Measurements from ENCODE around the gene VIT.

VIT gene

DNA sequence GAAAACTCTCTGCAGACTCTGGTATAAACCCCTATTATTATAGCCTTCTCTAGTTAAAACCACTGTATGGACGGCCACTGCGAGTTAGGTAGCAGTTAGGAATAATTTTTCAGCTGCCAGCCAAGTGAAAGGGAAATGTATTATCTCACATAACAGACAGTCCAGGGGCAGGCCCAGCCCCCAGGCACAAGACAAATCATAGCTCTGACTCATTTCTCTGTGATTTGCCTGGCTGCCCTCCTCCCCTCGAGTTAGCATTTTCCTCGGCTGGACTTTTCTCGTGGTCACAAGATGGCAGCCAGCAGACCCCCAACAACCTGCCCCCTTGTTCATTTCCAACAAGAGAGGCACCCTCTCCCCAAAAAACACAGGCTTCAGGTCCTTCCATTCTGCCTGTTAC, 10.5 kb downstream of the VIT start:
- DNase-seq (ENCODE audit: low read depth): no peak
- no peak overlapping the region for H3K4me3 ChIP-seq (ENCODE audit: control insufficient read depth, low read depth, low read length)
- TF ChIP-seq, protein P1, sequence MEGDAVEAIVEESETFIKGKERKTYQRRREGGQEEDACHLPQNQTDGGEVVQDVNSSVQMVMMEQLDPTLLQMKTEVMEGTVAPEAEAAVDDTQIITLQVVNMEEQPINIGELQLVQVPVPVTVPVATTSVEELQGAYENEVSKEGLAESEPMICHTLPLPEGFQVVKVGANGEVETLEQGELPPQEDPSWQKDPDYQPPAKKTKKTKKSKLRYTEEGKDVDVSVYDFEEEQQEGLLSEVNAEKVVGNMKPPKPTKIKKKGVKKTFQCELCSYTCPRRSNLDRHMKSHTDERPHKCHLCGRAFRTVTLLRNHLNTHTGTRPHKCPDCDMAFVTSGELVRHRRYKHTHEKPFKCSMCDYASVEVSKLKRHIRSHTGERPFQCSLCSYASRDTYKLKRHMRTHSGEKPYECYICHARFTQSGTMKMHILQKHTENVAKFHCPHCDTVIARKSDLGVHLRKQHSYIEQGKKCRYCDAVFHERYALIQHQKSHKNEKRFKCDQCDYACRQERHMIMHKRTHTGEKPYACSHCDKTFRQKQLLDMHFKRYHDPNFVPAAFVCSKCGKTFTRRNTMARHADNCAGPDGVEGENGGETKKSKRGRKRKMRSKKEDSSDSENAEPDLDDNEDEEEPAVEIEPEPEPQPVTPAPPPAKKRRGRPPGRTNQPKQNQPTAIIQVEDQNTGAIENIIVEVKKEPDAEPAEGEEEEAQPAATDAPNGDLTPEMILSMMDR (IDR thresholded peaks at IDR 0.05; ENCODE audit: control insufficient read depth, insufficient read depth, low read depth, low read length, missing control alignments): no peak

DNA sequence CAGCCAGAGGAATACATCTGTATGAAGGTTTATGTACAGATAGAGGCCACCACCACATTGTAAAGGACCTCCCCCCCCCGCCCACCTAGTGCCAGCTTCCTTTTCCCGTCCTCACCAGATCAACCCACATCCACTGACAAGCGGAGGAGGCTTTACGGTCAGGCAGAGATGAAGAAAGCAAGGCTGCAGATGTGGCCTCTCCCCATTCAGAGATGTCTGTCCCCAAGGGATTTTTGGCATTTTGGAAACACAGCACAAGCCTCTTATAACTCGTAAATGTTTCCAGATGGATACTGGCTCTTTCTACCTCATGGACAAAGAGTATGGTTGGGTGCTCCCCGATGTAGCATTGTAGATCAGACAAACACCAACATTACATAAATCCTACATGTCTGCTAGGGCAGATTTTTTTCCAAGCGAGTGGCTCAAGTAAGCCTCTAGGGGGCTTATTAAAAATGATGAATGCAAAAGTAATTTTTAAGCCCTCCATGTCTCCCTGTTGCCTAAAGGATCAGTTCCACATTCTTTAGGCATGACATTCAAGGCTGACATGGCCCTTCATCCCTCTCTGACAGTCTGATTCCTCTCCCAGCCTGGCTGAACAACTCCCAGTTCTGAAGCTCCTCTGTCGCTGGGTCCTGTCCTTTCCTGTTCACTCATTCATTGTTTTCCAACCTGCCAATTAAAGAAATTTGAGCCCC, 11.7 kb downstream of the VIT start:
- TF ChIP-seq, protein P1 (IDR thresholded peaks at IDR 0.05; ENCODE audit: control insufficient read depth, insufficient read depth, low read depth, low read length, missing control alignments): peak; percentile 28
- H3K4me3 ChIP-seq (ENCODE audit: control insufficient read depth, low read depth, low read length): no peak overlapping the region
- no peak for DNase-seq (ENCODE audit: low read depth)

DNA sequence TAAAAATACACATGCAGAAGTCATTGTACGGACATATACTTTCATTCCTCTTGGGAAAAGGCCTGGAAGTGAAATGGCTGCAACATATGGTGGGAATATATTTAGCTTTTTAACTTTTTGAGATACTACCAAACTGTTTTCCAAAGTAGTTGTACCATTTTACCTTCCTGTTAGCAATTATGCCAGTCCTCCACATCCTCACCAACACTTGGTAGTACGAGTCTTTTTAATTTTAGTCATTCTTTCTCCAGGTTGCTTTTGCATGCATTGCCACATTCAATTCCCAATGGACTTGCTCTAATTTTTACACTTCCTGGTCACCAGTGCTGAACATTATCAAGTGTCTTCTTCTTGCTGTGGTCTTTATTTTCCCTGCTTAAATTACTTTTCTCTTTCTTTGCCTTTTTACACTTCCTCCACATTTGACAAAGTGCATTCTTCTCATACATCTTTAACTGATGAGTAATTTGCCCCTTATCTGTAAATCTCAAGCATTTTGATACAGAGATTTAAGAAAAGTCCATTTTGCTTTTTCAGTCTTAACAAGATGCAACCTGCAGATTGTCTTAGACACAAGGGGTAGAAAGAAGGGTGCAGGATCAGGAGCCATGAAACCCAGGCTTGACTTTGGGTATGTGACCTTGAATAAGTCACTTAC, 14.5 kb downstream of the VIT start:
- TF ChIP-seq, protein P1 (IDR thresholded peaks at IDR 0.05; ENCODE audit: control insufficient read depth, insufficient read depth, low read depth, low read length, missing control alignments): no peak
- DNase-seq (ENCODE audit: low read depth): no peak
- H3K4me3 ChIP-seq (ENCODE audit: control insufficient read depth, low read depth, low read length): no peak overlapping the region

DNA sequence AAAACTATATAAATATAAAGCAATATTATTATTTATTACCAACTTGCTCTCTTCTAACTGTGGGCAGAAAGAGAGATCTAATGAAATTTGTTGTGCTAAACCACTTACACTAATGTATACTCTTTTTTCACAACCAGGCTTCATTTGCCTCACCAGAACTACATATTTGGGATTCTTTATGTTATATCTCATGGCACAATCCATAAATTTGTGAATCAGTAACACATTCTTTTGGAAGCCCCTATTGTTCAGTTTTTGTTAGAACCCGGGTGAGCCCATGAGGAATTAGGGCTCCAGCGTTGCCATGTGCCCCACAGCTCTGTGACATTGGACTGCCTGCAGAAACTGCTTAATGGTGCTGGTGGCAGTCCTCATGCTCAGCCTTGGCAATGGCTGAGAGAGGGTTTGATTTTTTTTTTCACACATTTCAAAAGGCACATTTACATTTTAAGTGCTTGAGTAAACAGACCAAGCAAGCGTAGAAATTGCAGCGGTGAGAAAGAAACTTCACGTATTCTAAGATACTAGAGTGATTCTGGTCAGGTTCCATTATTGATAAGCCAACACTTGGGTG, 15.3 kb downstream of the VIT start:
- TF ChIP-seq, protein P1 (IDR thresholded peaks at IDR 0.05; ENCODE audit: control insufficient read depth, insufficient read depth, low read depth, low read length, missing control alignments): no peak
- DNase-seq (ENCODE audit: low read depth): no peak
- no peak overlapping the region for H3K4me3 ChIP-seq (ENCODE audit: control insufficient read depth, low read depth, low read length)

DNA sequence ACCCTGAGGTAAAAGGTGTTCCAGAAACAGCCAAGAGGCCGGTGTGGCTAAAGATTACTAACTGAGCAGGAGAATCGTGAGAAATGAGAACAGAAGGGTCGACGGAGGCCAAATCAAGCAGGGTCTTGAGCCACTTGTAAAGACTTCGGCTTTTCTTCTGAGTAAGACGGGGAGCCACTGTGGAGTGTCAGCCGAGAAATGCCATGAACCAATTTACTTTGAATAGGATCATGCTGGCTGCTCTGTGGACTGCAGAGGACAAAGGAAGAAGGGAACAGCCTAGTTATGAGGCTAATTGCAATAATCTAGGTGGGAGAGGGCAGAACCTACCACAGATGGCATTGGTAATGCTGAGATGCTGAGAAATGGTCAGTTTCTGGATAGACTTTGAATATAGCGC, 16.8 kb downstream of the VIT start:
- H3K4me3 ChIP-seq (ENCODE audit: control insufficient read depth, low read depth, low read length): no peak overlapping the region
- TF ChIP-seq, protein P1 (IDR thresholded peaks at IDR 0.05; ENCODE audit: control insufficient read depth, insufficient read depth, low read depth, low read length, missing control alignments): no peak
- DNase-seq (ENCODE audit: low read depth): no peak

DNA sequence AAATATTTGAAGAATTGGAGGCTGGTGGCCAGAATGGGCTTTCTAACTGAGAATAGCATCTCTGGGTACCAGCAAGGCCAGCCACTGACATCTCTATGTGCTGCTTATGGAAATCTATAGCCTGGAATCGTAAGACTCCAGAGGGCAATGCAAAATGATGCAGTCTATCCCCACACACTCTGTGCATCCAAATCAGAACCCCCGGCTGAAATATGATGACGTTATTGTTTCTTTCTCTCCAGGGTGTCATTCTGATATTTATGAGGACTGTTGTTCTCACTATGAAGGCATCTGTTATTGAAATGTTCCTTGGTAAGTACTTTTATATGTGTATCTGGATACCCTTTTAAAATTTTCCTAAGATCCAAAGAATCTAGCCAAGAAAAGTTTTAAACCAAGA, 19.6 kb downstream of the VIT start:
- no peak overlapping the region for H3K4me3 ChIP-seq (ENCODE audit: control insufficient read depth, low read depth, low read length)
- TF ChIP-seq, protein P1 (IDR thresholded peaks at IDR 0.05; ENCODE audit: control insufficient read depth, insufficient read depth, low read depth, low read length, missing control alignments): no peak
- no peak for DNase-seq (ENCODE audit: low read depth)

Data from AG09309 (cell line).